ENCODE results near the gene IQSEC1.

Gene IQSEC1

GRCh38 chr3:12967606-12968351, 105.5 kb downstream of the IQSEC1 start:
- DNase-seq (ENCODE audit: low read depth), result peak; percentile 85

DNA sequence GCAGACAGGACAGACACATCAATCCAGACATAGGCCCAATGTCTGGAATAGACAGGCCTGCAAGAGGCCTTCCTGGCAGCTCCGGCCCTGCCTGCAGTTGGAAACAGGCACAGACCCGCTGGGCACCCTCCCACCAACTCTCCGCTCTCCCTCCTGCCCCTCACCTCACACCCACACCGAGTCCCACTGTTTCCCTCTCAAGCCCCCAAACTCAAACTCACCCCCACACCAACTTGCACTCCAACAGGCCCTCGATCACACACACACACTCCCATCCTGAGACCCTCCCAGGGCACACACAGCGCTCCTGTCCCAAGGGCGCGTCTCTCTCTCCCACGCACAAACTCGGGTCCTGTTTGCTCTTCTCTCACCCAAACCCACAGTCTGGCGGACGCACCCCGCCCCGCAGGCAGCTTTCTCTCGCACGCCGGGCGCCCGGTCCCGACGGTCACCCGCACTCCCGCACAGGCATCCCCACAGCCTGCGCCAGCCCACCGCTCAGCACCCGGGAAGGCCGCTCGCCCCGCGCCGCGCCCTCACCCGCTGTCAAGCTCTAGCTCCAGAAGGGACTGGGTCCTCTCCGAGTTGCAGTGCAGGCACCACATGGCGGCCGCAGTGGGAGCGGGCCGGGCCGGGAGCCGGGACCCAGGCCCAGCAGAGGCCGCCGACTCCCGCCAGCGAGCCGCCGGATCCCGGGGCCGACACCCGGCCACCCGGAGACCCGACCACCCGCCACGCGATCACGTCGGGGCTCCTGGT, 106.2 kb downstream of the IQSEC1 start:
- DNase-seq (ENCODE audit: low read depth), result no peak

GRCh38 chr3:12965999-12966846, 107.0 kb downstream of the IQSEC1 start:
- no peak for DNase-seq (ENCODE audit: low read depth)

DNA sequence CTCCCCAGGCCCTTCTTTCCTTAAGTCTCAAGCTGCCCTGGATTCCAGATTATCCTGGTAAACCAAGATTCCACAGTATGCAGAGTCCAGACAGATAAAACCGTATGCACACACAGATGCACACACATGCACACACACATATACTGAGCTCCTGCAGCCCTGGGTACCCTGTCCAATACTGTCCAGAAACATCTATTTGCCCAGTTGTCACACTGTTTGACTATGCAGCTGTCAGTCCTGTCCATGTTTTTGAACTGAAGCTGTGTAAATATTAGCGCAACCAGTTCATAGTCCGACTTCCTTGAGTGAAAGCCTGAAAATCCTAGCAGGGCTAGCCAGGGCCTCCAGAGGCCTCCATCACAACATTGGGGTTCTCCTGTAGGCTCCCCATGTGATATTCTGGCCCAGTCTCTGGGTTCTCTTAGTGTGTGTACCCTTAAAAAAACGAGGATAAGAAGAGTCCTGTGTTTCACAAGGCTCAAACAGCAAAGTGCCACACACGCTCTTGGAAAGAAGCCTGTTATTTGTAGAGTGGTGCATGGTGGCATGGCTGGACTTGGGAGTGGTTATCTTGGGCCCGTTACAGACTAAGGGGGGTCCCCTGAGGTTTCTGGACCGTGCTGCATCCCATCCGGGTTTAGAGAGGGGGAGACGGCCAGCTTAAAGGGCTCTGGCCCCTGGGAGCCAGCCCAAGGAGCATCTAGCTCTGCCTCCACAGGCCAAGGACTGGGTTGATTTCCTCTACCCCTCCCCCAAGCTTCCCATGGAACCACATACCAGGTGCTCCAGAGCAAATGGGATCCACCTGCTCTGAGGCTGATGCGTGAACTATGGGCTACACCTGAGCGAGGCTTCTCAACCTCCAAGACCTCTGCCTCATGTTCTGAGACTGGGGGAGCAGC, 108.3 kb downstream of the IQSEC1 start:
- no peak for DNase-seq (ENCODE audit: low read depth)

DNA sequence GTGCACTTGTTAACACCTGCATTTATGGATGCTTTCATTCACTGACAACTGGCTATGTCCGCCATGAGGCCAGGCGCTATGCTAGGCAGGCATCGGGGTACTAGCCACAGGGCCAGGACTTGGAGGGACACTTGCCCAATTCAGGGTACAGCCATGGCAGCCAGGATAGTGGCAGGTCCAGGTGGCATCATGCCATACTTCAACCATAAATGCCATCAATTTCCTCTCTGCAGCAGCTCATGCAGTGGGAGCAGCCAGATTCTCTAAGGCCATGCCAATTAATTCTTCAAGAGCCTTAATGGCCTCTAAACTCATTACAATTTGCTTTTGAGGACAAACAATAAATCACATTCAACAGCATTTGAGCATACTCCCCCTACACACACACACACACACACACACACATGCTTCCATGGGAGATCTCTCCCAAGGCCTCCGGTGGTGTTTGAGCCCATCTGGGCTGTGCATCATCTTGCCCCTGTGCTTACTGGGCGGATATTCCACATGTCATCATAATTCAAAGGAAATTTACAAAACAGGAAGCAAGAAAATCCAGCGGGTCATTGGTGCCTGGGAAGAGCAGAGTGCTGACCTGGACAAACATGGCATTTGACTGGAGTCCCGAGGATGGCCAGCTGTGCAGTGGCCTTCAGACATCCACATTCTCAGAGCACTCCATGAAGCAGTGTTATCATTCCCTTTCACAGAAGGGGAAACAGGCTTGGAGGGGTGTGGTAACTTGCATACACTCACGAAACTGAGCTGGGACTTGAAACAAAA, 109.1 kb downstream of the IQSEC1 start:
- no peak for DNase-seq (ENCODE audit: low read depth)

GRCh38 chr3:12963231-12963896, 109.9 kb downstream of the IQSEC1 start:
- no peak for DNase-seq (ENCODE audit: low read depth)

GRCh38 chr3:12962292-12962691, 110.9 kb downstream of the IQSEC1 start:
- DNase-seq (ENCODE audit: low read depth), result no peak

DNA sequence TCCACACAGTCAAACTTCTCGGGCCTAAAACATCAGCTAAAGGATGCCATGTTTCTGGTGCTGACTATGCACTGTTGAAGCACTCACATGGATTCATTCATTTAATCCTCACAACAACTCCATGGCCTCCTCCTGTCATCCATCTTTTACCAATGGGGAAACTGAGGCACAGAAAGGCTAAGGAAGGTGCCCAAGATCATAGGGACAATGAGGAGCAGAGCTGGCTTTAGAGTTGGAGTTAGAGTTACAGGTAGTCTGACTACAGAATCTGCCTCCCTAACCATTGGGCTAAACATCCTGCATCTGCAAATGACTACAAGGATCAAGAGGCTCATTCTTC, 111.6 kb downstream of the IQSEC1 start:
- no peak for DNase-seq (ENCODE audit: low read depth)

GRCh38 chr3:12961007-12961696, 112.1 kb downstream of the IQSEC1 start:
- no peak for DNase-seq (ENCODE audit: low read depth)

DNA sequence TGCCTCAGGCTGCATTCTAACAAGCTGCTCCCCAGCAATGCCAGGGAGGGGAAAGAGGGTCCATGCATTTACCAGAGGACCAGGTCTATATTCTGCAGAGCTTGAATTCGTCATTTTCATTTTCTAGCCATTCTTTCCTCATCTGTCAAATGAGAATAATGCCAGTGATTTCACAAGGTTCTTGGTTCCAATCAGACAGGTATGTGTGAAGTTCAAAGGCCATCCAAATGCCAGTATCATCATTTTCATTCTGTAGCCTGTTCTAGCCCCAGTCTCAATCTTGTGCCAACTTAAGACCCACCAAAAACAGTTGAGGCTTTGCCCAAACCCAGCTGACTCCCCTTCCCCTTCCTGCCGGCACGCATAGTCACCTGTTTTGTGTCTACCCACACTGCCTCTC, 112.7 kb downstream of the IQSEC1 start:
- DNase-seq (ENCODE audit: low read depth), result no peak

GRCh38 chr3:12959838-12960378, 113.3 kb downstream of the IQSEC1 start:
- no peak for DNase-seq (ENCODE audit: low read depth)

GRCh38 chr3:12959410-12959809, 113.8 kb downstream of the IQSEC1 start:
- DNase-seq (ENCODE audit: low read depth), result no peak

- no peak for DNase-seq (ENCODE audit: low read depth)
Observed at GRCh38 chr3:12957824-12958792, 115.1 kb downstream of the IQSEC1 start.

- no peak for DNase-seq (ENCODE audit: low read depth)
Observed at GRCh38 chr3:12957339-12957738, 115.9 kb downstream of the IQSEC1 start.

- no peak for DNase-seq (ENCODE audit: low read depth)
Observed at GRCh38 chr3:12956316-12956660, 116.9 kb downstream of the IQSEC1 start.

DNA sequence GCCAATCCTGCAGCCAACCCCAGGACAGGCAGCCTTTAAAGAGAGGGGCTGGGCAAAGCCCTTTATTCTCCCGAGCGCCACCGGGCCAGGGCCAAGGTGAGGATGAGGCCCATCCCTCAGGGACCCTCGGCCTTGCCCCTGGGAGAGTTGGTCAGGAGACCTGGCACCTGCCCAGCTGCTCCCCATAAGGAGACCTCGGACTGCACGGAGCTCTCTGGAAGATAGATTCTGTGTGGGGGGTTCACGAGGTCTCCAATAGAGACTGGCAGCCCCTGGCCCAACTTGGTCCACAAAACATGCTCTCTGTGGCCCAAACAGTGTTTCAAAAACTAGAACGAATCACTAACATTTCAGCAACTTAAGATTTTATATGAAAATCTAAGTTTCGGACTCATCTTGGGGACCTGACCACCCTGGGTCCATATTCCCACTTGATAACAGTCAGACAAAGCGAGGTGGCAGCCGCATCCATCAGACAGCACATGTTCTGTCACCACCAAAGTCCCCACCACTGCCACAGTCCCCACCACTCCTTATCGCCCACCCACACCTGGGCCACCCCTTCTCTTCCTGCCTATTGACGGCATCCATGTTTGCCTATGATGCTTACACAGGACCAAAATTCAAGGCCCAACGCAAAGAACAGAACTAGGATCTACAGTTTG, 117.4 kb downstream of the IQSEC1 start:
- no peak for DNase-seq (ENCODE audit: low read depth)

DNA sequence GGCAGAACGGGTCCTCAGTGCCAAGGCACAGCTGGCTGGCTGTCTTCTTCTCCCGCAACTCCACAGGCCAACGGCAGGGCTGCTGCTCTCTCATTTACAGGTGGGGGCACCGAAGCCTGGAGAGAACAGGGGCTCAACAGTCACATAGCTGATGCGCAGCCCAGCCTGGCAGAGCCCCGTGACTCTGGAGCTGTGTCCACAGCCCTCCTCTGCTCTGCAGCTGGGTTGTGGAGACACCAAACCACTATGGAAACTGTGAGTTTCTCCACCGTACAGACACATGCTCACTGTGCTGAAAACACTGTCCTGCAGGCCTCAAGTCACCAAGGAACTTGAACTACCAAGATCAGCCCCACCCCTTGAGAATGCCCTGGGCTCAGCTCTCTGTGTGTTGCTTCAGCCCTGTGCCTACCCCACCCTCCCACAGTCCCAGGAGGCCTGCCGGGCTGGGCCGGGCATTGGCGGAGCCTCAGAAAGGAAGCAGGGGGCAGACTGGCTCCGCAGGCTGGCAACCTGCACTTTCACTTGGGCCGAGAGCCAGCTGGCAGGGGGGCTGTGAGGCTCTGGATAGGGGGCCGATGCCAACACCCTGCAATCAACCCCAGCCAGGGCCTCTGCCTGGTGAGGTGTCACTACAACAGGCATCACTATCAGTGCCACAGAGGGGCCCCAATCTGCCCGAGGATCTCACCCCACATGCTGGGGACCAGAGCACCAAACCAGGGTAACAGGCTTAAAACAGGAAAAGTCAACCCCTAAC, 118.2 kb downstream of the IQSEC1 start:
- no peak for DNase-seq (ENCODE audit: low read depth)

Measured in activated T-cell treated with anti-CD3 and anti-CD28 coated beads for 24 hours (primary cell).